ENCODE measurements around the gene SMARCA4.
"Not testable (repeated sequence)": the region's sequence is repeated elsewhere in the genome, so short reads cannot be mapped to it uniquely, and the experiment has no call there.

DNA sequence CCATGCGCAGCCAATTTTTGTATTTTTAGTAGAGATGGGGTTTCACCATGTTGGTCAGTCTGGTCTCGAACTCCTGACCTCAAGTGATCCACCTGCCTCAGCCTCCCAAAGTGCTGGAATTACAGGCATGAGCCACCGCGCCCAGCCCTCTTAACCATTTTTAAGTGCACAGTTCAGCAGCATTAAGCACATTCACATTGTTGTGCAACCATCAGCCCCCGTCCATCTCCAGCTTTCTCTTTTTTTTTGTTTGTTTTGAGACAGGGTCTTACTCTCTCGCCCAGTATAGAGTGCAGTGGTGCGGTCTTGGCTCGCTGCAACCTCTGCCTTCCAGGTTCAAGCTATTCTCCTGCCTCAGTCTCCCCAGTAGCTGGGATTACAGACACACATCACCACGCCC, 116.0 kb downstream of the SMARCA4 start:
- TF ChIP-seq, protein P1, sequence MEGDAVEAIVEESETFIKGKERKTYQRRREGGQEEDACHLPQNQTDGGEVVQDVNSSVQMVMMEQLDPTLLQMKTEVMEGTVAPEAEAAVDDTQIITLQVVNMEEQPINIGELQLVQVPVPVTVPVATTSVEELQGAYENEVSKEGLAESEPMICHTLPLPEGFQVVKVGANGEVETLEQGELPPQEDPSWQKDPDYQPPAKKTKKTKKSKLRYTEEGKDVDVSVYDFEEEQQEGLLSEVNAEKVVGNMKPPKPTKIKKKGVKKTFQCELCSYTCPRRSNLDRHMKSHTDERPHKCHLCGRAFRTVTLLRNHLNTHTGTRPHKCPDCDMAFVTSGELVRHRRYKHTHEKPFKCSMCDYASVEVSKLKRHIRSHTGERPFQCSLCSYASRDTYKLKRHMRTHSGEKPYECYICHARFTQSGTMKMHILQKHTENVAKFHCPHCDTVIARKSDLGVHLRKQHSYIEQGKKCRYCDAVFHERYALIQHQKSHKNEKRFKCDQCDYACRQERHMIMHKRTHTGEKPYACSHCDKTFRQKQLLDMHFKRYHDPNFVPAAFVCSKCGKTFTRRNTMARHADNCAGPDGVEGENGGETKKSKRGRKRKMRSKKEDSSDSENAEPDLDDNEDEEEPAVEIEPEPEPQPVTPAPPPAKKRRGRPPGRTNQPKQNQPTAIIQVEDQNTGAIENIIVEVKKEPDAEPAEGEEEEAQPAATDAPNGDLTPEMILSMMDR (IDR thresholded peaks at IDR 0.05): not testable (repeated sequence)
- not testable (repeated sequence) for TF ChIP-seq POLR2A (IDR thresholded peaks at IDR 0.05)
